Activated naive CD4-positive, alpha-beta T cell treated with anti-CD3 and anti-CD28 coated beads, Interleukin-2, amount 50 U/mL, for 16 hours (primary cell): Measurements from ENCODE around the gene NFS1.
"Not testable (repeated sequence)": the region's sequence is repeated elsewhere in the genome, so short reads cannot be mapped to it uniquely, and the experiment has no call there.

ENCODE experiments used
- DNase-seq: peaks from one replicate; pipeline ENCODE4 v3.0.0-alpha.2; 2020

The NFS1 gene

GRCh38 chr20:35729283-35729807, 30.2 kb upstream of the NFS1 start:
- DNase-seq, result no peak

- no peak for DNase-seq
Measured at GRCh38 chr20:35726842-35727711, 27.9 kb upstream of the NFS1 start.

- no peak for DNase-seq
Measured at GRCh38 chr20:35724321-35725230, 25.4 kb upstream of the NFS1 start.

- not testable (repeated sequence) for DNase-seq
Measured at GRCh38 chr20:35723652-35724320, 24.6 kb upstream of the NFS1 start.

GRCh38 chr20:35723275-35723639, 24.1 kb upstream of the NFS1 start:
- DNase-seq, result not testable (repeated sequence)

GRCh38 chr20:35721621-35722020, 22.5 kb upstream of the NFS1 start:
- no peak for DNase-seq

GRCh38 chr20:35721219-35721618, 22.1 kb upstream of the NFS1 start:
- DNase-seq, result no peak

DNA sequence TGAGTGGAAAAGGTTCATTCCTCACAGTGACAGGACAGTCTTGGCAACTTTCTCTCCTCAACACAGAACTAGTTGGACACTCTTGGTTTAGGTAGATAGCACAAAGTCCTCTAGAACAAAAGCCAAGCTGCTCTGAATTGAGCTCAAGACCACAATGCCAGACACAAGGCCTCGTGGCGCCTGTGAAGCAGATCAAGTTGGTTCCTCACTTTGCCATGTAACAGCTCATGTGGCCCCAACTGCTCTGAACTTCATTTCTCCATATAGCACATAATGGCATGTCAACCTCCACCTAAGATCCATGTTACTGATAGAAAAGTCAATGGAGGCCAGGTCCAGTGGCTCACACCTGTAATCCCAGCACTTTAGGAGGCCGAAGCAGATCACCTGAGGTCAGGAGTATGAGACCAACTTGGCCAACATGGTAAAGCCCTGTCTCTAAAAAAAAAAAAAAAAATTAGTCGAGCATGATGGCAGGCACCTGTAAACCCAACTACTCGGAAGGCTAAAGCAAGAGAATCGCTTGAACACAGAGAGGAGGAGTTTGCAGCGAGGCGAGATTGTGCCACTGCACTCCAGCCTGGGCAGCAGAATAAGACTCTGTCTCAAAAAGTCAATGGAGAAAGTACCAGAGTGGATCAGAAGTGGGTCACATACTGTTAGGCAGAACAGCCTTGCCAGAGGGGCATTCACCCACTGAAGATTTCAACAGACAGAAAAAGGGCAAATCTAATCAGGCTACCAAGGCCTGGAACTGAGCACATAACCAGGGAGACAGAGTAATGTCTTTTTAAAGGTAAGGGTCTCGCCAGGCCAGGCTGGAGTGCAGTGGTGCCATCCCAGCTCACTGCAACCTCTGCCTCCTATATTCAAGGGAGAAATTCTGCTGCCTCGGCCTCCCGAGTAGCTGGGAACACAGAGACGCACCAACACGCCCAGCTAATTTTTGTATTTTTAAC, 21.3 kb upstream of the NFS1 start:
- no peak for DNase-seq

- DNase-seq, result no peak
Measured at GRCh38 chr20:35719717-35720116, 20.6 kb upstream of the NFS1 start.

- DNase-seq, result no peak
Measured at GRCh38 chr20:35718972-35719635, 20.0 kb upstream of the NFS1 start.

DNA sequence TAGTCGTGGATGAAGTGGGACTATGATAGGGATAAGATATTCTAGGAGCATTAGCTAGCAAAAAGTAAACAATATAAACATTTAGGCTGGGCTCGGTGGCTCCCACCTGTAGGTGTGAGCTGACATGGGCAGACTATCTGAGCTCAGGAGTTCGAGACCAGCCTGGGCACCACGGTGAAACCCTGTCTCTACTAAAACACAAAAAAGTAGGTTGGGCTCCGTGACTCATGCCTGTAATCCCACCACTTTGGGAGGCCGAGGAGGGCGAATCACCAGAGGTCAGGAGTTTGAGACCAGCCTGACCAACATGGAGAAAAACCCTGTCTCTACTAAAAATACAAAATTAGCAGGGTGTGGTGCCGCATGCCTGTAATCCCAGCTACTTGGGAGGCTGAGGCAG, 19.2 kb upstream of the NFS1 start:
- DNase-seq, result not testable (repeated sequence)

- DNase-seq, result no peak
Measured at GRCh38 chr20:35716330-35716729, 17.2 kb upstream of the NFS1 start.

GRCh38 chr20:35715652-35716051, 16.5 kb upstream of the NFS1 start:
- DNase-seq, result no peak

GRCh38 chr20:35714127-35714526, 15.0 kb upstream of the NFS1 start:
- no peak for DNase-seq

DNA sequence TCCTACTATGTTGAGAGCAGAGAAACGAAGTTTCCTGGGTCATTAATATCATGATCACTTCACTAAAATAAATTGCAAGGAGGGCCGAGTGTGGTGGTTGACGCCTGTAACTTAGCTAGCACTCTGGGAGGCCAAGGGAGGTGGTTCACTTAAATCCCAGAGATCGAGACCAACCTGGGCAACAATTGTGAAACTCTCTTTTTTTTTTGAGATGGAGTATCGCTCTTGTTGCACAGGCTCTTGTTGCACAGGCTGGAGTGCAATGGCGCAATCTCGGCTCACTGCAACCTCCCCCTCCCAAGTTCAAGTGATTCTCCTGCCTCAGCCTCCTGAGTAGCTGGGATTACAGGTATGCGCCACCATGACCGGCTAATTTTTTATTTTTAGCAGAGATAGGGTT, 14.0 kb upstream of the NFS1 start:
- not testable (repeated sequence) for DNase-seq

- no peak for DNase-seq
Measured at GRCh38 chr20:35711588-35712209, 12.5 kb upstream of the NFS1 start.

- no peak for DNase-seq
Measured at GRCh38 chr20:35710884-35711587, 11.9 kb upstream of the NFS1 start.

DNA sequence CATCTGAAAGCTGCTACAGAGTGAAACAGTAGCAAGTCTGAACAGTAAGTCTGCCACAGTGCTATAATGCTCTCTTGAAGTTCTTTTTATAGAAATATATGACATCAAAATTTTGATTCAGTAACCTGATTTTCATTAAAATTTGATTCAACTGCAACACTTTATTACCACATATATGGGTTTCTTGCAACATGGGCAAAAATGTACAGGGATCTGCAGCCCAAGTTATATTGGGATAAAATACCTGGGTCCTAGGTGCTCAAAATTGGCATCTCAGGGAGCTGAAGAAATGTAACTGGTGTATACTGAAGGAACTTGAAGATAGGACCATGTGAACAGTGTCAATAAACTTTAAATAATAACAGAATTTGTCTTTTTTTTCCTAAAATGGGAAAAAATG, 10.9 kb upstream of the NFS1 start:
- DNase-seq, result no peak

- no peak for DNase-seq
Measured at GRCh38 chr20:35709259-35709658, 10.1 kb upstream of the NFS1 start.

DNA sequence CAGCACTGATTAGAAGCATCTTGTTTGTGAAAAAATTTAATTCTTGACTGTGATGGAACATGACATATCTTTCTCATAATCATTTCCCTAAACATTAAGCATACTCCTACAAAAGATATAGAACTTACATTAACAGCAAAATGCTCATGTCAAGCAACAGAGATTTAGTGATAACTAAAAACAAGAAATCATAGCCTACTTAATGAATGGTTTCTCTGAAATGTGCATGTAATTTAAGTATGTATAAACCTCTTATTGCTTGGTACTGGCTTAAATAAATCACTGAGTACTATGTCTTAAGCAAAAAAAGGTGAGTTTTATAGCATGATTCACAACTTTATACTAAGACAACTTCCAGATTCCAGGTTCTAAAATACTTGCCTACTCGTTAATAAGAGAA, 9.3 kb upstream of the NFS1 start:
- no peak for DNase-seq
